ENCODE results near the gene RFPL1.

- no peak for TF ChIP-seq CTCF (IDR thresholded peaks at IDR 0.05)
- no peak for TF ChIP-seq POLR2A (IDR thresholded peaks at IDR 0.05)
Observed at GRCh38 chr22:29400576-29400975, 37.8 kb upstream of the RFPL1 start.
